Measurements from ENCODE around the gene MAPK1. TPM values are rescaled to one million over a fixed set of nuclear protein-coding genes. Genes with fewer than 3 reads are reported as not detected.
"Not testable (repeated sequence)": the region's sequence is repeated elsewhere in the genome, so short reads cannot be mapped to it uniquely, and the experiment has no call there.

The MAPK1 gene
- total RNA-seq, 4 donors from 2014 or later, result 51.3 to 77.8 (median 66.0) TPM

DNA sequence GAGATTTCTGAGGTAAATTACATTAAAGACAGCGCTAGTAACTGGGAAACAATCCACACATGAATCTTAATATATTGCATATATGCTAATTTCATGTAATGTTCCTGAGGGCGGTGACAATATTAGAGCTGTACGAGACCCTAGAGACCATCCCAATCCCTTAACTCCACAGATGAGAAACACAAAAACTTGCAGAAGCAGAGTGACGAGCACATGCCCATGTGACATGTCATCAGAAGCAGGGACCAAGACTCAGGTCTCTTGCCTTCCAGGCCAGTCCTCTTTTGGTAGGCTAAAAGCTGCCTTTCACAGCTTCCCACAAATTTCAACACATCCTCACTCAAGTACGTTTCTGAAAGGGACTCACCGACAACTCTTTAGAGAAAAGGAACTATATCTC, 11.8 kb downstream of the MAPK1 start:
- H3K4me1 ChIP-seq, result peaks cover 39% of the 10 kb centered on the region
- peaks cover 5% of the 10 kb centered on the region for H3K36me3 ChIP-seq
- no peaks in the 10 kb centered on the region for H3K9me3 ChIP-seq
- WGBS, result 70% methylated on average over 6 of the region's 6 CpGs
- no peak overlapping the region for H3K4me3 ChIP-seq
- no peak for DNase-seq (ENCODE audit: low spot score in 2 of 2)
- no peak for TF ChIP-seq POLR2A (IDR thresholded peaks at IDR 0.05)
- TF ChIP-seq POLR2AphosphoS5 (IDR thresholded peaks at IDR 0.05), result no peak
- TF ChIP-seq, protein P1, sequence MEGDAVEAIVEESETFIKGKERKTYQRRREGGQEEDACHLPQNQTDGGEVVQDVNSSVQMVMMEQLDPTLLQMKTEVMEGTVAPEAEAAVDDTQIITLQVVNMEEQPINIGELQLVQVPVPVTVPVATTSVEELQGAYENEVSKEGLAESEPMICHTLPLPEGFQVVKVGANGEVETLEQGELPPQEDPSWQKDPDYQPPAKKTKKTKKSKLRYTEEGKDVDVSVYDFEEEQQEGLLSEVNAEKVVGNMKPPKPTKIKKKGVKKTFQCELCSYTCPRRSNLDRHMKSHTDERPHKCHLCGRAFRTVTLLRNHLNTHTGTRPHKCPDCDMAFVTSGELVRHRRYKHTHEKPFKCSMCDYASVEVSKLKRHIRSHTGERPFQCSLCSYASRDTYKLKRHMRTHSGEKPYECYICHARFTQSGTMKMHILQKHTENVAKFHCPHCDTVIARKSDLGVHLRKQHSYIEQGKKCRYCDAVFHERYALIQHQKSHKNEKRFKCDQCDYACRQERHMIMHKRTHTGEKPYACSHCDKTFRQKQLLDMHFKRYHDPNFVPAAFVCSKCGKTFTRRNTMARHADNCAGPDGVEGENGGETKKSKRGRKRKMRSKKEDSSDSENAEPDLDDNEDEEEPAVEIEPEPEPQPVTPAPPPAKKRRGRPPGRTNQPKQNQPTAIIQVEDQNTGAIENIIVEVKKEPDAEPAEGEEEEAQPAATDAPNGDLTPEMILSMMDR (IDR thresholded peaks at IDR 0.05), result no peak
- TF ChIP-seq EP300 (IDR thresholded peaks at IDR 0.05), result no peak
- H3K27ac ChIP-seq, result no peak overlapping the region
- H3K27me3 ChIP-seq, result no peaks in the 10 kb centered on the region

DNA sequence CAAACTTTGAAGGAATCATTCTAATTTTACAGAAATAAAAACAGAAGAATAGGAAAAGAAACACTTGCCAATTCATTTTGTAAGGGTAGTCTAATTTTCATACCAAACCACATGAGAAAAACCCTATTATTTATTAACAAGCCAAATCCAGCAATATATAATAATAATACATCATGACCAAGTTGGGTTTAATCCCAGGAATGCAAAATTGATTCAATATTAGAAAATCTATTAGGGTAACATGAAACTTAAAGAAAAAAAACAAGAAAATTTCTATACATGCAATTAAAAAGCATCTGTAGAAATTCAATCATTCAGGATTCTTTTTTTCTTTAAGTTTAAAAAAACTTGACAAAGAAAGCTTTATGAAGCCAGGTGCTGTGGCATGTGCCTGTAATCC, 16.8 kb downstream of the MAPK1 start:
- Histone ChIP-seq H3K9me3 (no peaks in the 10 kb centered on the region), H3K27ac (no peak overlapping the region), H3K36me3 (peaks cover 5% of the 10 kb centered on the region), H3K27me3 (no peaks in the 10 kb centered on the region), H3K4me3 (no peak overlapping the region), H3K4me1 (peaks cover 36% of the 10 kb centered on the region)
- TF ChIP-seq POLR2AphosphoS5 (IDR thresholded peaks at IDR 0.05), result no peak
- no peak for TF ChIP-seq POLR2A (IDR thresholded peaks at IDR 0.05)
- no peak for TF ChIP-seq EP300 (IDR thresholded peaks at IDR 0.05)
- TF ChIP-seq, protein P1 (IDR thresholded peaks at IDR 0.05), result no peak
- DNase-seq (ENCODE audit: low spot score in 2 of 2), result no peak

DNA sequence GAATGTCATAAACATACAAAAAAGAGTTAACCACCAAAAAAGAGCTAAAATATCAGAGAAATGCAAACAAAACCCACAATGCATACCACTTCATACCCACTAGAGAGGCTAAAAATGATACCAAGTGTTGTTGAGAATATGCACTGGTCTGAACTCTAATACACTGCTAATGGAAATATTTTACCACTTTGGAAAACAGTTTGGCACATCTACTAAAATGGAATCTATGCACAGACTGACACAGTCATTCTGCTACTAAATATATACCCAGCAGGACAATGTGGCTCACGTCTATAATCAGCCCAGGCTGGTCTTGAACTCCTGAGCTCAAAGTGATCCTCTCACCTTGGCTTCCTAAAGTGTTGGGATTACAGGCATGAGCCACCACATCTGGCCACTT, 18.0 kb downstream of the MAPK1 start:
- no peaks in the 10 kb centered on the region for H3K27me3 ChIP-seq
- TF ChIP-seq POLR2AphosphoS5 (IDR thresholded peaks at IDR 0.05), result no peak
- TF ChIP-seq, protein P1 (IDR thresholded peaks at IDR 0.05), result no peak
- no peak for TF ChIP-seq EP300 (IDR thresholded peaks at IDR 0.05)
- TF ChIP-seq POLR2A (IDR thresholded peaks at IDR 0.05), result no peak
- no peak overlapping the region for H3K27ac ChIP-seq
- DNase-seq (ENCODE audit: low spot score in 2 of 2), result no peak
- H3K9me3 ChIP-seq, result no peaks in the 10 kb centered on the region
- H3K4me1 ChIP-seq, result peaks cover 39% of the 10 kb centered on the region
- H3K36me3 ChIP-seq, result peaks cover 5% of the 10 kb centered on the region
- WGBS, result 19% methylated on average over 1 of the region's 1 CpG
- H3K4me3 ChIP-seq, result no peak overlapping the region

DNA sequence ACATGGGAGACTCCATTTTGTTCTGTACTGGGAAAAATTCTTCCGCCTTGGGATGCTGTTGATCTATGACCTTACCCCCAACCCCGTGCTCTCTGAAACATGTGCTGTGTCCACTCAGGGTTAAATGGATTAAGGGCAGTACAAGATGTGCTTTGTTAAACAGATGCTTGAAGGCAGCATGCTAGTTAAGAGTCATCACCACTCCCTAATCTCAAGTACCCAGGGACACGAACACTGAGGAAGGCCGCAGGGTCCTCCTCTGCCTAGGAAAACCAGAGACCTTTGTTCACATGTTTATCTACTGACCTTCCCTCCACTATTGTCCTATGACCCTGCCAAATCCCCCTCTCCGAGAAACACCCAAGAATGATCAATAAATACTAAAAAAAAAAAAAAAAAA, 19.4 kb downstream of the MAPK1 start:
- H3K9me3 ChIP-seq; DNase-seq (ENCODE audit: low spot score in 2 of 2); H3K36me3 ChIP-seq; H3K27me3 ChIP-seq; H3K27ac ChIP-seq; H3K4me3 ChIP-seq: not testable (repeated sequence)
- H3K4me1 ChIP-seq, result peaks cover 44% of the 10 kb centered on the region
- WGBS, result 78% methylated on average over 5 of the region's 5 CpGs

DNA sequence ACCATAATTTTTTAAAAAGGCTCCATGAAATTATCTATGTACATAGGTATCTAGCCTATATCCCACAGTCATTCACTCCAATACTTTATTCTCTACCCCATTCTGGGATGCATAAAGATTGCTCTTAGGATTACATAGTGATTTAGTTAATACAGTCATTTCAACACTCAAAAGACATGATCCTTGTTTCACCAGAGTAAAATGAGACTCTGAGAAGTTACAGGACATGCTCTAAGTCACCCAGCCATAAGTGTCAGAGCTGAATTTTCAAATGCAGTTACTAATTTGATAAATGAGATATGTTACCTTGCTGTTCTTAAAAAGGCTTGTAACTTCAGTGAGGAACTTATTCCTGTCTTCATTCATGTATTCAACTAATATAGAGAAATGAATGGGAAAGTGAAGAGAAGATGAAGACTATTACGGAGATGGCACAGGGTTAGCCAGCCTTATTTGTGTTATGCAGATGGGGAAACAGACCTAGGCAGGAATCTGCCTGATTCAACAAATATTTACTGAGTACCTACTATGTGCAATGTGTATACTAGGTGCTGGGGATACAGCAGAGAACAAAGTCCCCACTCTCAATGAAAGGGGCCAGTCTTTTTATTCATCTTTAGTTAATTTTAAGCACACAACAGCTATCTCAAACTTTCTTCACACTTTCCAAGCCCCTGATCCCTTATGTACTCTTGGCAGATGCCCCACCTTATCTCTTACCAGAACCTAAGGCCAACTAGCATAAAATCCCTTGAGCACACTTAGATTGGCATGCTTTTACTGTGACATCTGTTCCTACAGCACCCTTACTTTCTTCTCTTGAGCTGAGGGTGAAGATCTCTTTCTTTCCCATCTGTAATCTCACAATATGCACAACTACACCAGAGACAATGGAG, 21.6 kb downstream of the MAPK1 start:
- 97% methylated on average over 1 of the region's 1 CpG for WGBS
- DNase-seq (ENCODE audit: low spot score in 2 of 2), result no peak
- no peaks in the 10 kb centered on the region for H3K9me3 ChIP-seq
- no peaks in the 10 kb centered on the region for H3K27me3 ChIP-seq
- no peak overlapping the region for H3K4me3 ChIP-seq
- H3K4me1 ChIP-seq, result peaks cover 40% of the 10 kb centered on the region
- no peak overlapping the region for H3K27ac ChIP-seq
- H3K36me3 ChIP-seq, result no peaks in the 10 kb centered on the region
- no peak for TF ChIP-seq POLR2A (IDR thresholded peaks at IDR 0.05)
- TF ChIP-seq POLR2AphosphoS5 (IDR thresholded peaks at IDR 0.05), result no peak
- no peak for TF ChIP-seq EP300 (IDR thresholded peaks at IDR 0.05)
- TF ChIP-seq, protein P1 (IDR thresholded peaks at IDR 0.05), result no peak

All from suprapubic skin (tissue), 4 donors.